SK-N-SH (cell line): ENCODE results near the gene PLK2.

Source experiments
- CTCF ChIP-seq: fragments of 200-600 bp; sonication (generic); IDR thresholded peaks from 2 replicates; pipeline ENCODE4 v1.6.1; 2017; ENCODE audit warnings: antibody characterized with exemption, mild to moderate bottlenecking, moderate library complexity
- EP300 ChIP-seq, 2 experiments: IDR thresholded peaks; 2 replicates each; pipeline versions ENCODE4 v1.4.0 to v1.6.1; 2012; ENCODE audit warnings: borderline replicate concordance in 1 of 2, low read depth in 1 of 2, low read length in 1 of 2
- FOSL2 ChIP-seq: IDR thresholded peaks from 2 replicates; pipeline ENCODE4 v1.4.0; 2012; ENCODE audit warnings: low read depth, mild to moderate bottlenecking, moderate library complexity, borderline replicate concordance
- GATA2 ChIP-seq: sonication (generic); formaldehyde crosslinking; IDR thresholded peaks from 2 replicates; pipeline ENCODE4 v1.5.0; 2020; ENCODE audit warnings: mild to moderate bottlenecking, missing genetic modification reagents
- JUND ChIP-seq: IDR thresholded peaks from 2 replicates; pipeline ENCODE4 v1.4.0; 2012
- NFIC ChIP-seq: IDR thresholded peaks from 2 replicates; pipeline ENCODE4 v1.4.0; 2012; ENCODE audit warnings: borderline replicate concordance
- POLR2AphosphoS5 ChIP-seq: IDR thresholded peaks from 2 replicates; pipeline ENCODE4 v1.6.1; 2012; ENCODE audit warnings: low read depth, low read length
- TAF1 ChIP-seq: IDR thresholded peaks from 2 replicates; pipeline ENCODE4 v1.6.1; 2012; ENCODE audit warnings: low read depth, mild to moderate bottlenecking, low read length, moderate library complexity, borderline replicate concordance
- TF ChIP-seq, protein P1 (sequence below): IDR thresholded peaks from 2 replicates; pipeline ENCODE4 v1.4.0; 2012; ENCODE audit warnings: low read depth

DNA sequence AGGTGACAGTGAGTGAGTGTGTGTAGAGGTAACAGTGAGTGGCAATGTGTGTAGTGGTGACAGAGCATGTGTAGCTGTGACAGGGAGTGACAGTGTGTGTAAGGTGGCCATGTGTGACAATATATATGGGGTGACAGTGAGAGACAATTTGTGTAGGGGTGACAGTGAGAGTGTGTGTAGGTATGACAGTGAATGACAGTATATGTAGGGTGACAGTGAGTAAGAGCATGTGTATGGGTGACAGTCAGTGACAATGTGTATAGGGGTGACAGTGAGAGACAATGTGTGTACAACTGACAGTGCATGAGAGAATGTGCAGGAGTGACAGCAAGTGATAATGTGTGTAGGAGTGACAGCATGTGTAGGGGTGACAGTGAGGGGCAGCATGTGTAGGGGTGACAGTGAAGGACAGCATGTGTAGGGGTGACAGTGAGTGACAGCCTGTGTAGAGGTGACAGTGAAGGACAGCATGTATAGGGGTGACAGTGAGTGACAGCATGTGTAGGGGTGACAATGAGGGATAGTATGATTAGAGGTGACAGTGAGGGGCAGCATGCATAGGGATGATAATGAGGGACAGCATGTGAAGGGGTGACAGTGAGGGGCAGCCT, 21.3 kb upstream of the PLK2 start:
- TF ChIP-seq TAF1 (no peak), CTCF (no peak), GATA2 (CRISPR knock-in tag) (no peak), EP300 (IDR thresholded peaks at IDR 0.05; ENCODE audit: borderline replicate concordance in 1 of 2, low read depth in 1 of 2, low read length in 1 of 2) (no peak), NFIC (no peak), FOSL2 (no peak), POLR2AphosphoS5 (no peak), JUND (no peak)
- TF ChIP-seq, protein P1, sequence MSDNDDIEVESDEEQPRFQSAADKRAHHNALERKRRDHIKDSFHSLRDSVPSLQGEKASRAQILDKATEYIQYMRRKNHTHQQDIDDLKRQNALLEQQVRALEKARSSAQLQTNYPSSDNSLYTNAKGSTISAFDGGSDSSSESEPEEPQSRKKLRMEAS: no peak
